COLO668 (cell line): ENCODE measurements around the gene RIMBP2.

Source experiments
- DNase-seq: peaks from one replicate; lab custom pipeline; 2025; ENCODE audit not compliant: unreplicated experiment; lab: John Stamatoyannopoulos, UW

Gene RIMBP2

GRCh38 chr12:130685250-130685787, 30.8 kb downstream of the RIMBP2 start:
- no peak for DNase-seq

DNA sequence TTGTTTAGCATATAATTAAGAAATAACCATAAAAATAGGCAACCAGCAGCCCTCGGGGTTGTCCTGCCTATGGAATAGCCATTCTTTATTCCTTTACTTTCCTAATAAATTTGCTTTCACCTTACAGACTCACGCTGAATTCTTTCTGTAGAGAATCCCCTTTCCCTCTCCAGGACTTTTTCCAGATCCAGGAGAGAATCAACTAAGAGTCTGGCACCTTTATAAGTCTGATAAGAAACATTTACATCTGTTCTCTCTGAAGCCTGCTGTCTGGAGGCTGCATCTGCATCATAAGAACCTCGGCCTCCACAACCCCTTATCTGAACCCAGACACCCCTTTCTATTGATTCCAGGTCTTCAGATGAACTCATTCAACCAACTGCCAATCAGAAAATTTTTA, 32.3 kb downstream of the RIMBP2 start:
- DNase-seq, result no peak

GRCh38 chr12:130683080-130683479, 33.0 kb downstream of the RIMBP2 start:
- no peak for DNase-seq

DNA sequence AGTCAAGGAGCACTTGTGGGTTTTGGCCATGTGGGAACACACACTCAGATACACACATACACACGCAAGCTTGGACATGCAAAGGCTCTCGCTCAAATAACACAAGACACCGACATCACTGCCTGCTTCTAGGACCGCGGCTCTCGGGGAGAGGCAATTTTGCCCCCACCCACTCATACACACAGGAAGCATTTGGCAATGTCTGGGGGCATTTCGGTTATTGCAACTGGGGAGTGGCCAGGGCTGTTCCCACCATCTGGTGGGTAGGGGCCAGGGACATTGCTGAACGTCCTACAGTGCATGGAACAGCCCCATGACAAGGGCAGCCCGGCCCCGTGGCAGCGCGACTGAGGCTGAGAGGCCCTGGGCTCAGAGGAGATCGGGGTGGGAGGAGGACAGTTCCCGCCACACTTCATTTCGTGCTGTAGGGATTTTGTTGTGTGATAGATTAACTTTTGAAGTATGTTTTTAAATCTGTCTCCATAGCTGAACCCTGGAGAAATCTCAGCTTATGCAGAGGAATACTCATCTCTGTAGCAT, 35.6 kb downstream of the RIMBP2 start:
- DNase-seq, result no peak

GRCh38 chr12:130677957-130678558, 38.0 kb downstream of the RIMBP2 start:
- DNase-seq, result no peak

DNA sequence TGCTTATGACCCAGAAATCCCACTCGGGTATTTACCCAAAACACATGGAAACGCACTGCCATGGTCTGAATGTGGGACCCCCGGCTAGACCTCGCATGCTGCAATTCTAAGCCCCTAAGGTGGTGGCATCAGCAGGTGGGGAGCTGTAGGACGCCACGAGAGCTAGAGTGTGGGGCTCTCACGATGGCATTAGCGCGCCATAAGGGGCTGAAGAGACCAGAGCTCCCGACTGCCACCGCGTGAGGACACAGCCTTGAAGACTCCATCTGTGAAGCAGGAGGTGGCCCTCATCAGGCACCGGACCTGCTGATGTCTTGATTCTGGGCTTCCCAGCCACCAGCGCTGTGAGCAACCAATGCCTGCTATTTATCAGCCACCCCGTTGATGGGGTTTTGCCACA, 40.3 kb downstream of the RIMBP2 start:
- DNase-seq, result no peak

DNA sequence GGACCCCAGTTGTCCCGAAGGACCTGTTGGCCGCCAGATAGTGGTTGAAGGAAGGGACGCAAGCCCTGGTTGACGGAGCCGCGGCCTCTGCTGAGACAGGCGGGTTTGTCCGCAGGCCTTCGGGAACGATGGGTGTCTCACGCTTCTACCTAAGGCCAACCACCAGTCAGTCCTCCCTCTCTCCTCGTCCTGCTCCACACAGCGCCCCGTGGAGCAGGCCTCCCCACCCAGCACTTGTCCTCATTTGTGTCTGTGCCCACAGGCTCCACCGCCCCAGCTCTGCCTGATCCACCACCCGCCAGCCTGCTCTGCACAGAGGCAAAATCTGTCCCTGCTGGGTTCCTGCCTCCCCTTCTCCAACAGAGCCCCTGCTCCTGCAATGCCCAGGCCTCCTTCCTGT, 41.0 kb downstream of the RIMBP2 start:
- DNase-seq, result no peak

DNA sequence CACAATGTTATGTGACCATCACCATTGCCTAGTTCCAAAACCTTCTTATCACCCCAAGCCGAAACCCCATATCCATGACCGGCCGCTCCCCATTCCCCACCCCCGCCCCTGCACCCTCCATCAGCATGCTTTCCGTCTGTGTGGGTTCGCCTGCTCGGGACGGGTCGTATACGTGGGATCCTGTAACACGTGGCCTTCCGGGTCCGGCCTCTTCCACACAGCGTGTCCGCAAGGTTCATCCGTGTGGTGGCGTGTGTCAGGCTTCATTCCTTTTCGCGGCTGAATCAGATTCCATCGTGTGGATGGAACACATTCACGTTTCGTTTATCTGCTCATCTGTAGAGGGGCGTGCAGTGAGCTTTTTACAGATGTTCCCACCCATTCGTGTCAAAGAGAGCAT, 41.4 kb downstream of the RIMBP2 start:
- no peak for DNase-seq

GRCh38 chr12:130673036-130673705, 42.9 kb downstream of the RIMBP2 start:
- DNase-seq, result no peak

GRCh38 chr12:130672089-130672820, 43.8 kb downstream of the RIMBP2 start:
- DNase-seq, result no peak

DNA sequence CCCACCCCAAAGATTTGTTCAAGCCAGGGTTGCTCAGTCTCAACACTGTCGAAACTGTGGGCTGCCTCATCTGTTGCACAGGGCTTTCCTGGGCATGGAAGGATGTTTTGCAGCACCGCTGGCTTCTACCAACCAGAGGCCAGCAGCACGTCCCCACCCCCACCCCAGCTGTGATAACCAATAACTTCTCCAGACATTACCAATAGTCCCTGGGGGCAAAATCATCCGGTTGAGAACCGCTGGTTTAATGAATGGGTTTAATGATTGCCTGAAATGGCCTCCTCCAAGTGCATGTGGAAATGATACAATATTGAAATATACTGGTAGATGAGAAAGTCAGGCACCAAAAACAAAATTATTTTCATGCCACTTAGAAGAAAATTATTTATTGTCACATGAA, 44.5 kb downstream of the RIMBP2 start:
- no peak for DNase-seq

DNA sequence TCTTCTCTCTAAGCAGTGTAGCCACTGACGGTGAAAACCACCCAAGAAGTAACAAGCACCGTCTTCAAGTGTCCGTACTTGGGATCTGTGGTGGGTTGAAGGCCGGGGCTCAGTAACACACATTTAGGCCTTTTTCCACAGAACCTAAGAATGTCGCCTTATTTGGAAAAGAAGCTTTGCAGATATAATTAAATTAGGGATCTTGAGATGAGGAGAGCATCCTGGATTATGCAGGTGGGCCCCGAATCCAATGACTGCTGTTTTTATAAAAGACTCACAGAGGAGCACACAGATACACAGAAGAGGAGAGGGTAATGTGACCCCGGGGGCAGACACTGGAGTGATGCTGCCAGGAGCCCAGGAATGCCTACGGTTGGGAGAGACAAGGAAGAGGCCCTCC, 46.3 kb downstream of the RIMBP2 start:
- DNase-seq, result no peak

DNA sequence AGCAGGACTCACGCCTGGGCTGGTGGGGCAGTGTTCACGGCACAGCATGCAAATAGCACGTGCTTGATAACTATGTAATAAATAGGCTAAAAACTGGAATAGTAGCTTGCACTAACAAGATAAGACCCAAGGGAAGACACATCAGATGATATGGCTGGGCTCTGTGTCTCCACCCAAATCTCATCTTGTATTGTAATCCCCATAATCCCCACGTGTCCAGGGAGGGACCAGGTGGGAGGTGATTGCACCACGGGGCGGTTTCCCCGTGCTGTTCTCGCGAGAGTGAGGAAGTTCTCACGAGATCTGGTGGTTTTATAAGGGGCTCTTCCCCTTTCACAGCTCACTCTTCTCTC, 46.9 kb downstream of the RIMBP2 start:
- DNase-seq, result no peak

- DNase-seq, result no peak
Measured at GRCh38 chr12:130668286-130669204, 47.6 kb downstream of the RIMBP2 start.

DNA sequence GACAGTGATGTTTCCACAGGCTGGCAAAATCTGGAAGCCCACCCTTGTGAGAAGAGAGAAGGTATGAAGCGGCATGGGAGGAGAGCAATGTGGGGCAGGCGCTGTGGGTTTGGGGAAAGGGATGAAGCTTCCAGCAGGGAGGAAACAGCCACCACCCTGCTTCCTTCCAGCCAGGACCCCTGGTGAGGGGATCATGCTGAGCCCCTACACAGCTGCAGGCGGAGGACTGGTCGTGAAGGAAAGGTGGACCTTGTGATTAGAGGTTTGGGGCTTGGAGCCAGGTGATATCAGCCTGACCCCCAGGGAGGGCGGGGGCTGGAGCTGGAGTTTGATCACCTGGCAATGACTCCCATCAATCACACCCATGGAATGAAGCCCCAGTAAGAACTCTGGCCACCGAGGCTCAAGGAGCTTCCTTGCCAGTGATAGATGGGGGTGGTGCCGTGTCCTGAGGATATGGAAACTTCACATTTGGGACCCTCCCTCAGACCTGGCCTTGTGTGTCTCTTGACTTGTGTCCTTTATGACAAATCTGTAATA, 48.6 kb downstream of the RIMBP2 start:
- no peak for DNase-seq

DNA sequence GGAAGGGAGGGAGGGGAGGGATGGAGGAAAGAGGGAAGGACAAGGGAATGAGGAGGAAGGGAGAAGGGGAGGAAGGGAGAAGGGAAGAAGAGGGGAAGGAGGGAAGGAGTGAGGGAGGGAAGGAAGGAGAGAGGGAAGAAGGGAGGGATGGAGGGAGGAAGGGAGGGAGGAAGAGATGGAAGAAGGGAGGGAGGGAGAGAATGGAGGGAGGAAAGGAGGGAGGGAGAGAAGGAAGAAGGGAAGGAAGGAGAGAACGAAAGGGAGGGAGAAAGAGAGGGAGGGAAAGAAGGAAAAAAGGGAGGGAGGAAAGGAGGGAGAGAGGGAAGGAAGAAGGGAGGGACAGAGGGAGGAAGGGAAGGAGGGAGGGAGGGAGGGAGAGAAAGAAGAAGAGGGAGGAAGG, 49.5 kb downstream of the RIMBP2 start:
- no peak for DNase-seq

DNA sequence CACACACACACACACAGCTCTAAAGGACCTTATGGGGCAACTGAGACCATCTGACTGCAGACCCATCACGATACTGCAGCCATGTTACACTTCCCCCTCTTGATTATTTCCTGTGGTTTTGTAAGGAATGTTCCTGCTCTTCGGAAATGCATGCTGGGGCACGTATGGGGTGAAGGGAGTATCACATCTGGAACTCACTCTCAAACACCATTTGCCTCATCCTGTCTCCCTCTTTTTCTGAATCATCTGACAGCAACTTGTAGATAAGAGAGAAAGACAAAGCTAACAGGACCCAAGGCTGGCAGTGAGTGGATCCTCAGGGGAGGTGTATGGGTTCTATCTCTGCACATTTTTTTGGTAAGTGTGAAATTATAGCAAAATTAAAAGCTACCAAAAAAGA, 50.3 kb downstream of the RIMBP2 start:
- no peak for DNase-seq

DNA sequence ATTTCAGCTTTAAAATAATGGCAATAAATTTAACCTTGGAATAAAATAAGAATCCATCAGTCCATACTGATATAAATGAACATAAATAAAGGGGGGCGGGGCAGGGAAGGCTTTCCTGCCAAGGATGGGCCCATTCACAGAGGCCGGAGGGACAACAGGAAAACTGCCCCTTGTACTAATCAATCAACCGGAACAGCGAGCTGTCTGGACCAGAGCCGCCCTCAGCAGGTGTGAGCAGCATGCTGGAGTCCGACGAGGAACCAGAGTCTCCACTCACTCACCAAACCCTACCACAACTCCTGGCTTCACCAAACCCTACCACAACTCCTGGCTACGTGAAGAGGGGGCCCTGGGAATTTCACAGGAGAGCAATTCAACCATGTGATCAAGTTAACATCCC, 51.3 kb downstream of the RIMBP2 start:
- DNase-seq, result no peak

DNA sequence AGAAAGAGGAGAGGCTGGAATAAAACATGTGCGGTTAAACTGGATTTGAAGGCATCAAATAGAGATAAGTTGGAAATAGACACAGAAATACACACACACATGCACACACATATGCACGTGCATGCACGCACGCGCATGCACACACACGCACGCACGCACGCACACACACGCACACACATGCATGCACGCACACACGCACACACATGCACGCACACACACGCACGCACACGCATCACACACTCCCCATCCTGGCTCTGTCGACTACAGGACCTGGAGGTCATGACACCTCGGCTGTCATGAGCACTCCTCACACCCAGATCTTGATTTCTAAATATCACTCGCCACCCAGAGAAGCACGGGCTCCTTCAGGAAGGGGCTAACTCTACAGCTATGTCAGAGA, 51.8 kb downstream of the RIMBP2 start:
- DNase-seq, result no peak

- no peak for DNase-seq
Measured at GRCh38 chr12:130663514-130663913, 52.6 kb downstream of the RIMBP2 start.
